H1 (cell line): ENCODE data around the gene GNB1L. TPM values are rescaled to one million over a fixed set of nuclear protein-coding genes. Genes with fewer than 3 reads are reported as not detected.
A peak's percentile ranks its signal among the peaks of the same experiment; 100 is the strongest.
"Not testable (repeated sequence)": the region's sequence is repeated elsewhere in the genome, so short reads cannot be mapped to it uniquely, and the experiment has no call there.

ENCODE experiments used
- CTCF ChIA-PET: fragments of 300-600 bp; sonication (Branson Sonifier 250); formaldehyde crosslinking; loops from one replicate; lab custom pipeline; 2021; ENCODE audit not compliant: partially characterized antibody; lab: Charles Lee
- POLR2A ChIA-PET: fragments of 300-600 bp; sonication (Branson Sonifier 250); formaldehyde crosslinking; loops from one replicate; lab custom pipeline; 2021; ENCODE audit warnings: inconsistent platforms; ENCODE audit not compliant: partially characterized antibody; lab: Charles Lee
- DNase-seq, 2 experiments: peaks; one replicate each; pipeline versions ENCODE4 v3.0.0 to v3.0.0-alpha.2; 2010 to 2022; ENCODE audit warnings: low spot score in 2 of 2, low read depth in 1 of 2, mixed read lengths in 1 of 2
- FAIRE-seq: peaks from 2 replicates; lab custom pipeline; 2011; peaks lifted over from hg19 to GRCh38; lab: Jason Lieb, UNC
- H2AFZ ChIP-seq: 2 replicates; pipeline ENCODE4 v1.8.1; 2012; ENCODE audit warnings: low read length, inconsistent platforms
- H2AK5ac ChIP-seq: 2 replicates; pipeline ENCODE4 v1.6.1; 2013; ENCODE audit warnings: low read depth, low read length
- H2BK120ac ChIP-seq: replicated peaks from 2 replicates; pipeline ENCODE3; 2013; ENCODE audit warnings: low read depth, low read length, inconsistent platforms
- H2BK12ac ChIP-seq: 2 replicates; pipeline ENCODE4 v1.6.1; 2013; ENCODE audit warnings: low read depth, low read length
- H2BK15ac ChIP-seq: 2 replicates; pipeline ENCODE4 v1.6.1; 2013; ENCODE audit warnings: low read length
- H2BK20ac ChIP-seq: 2 replicates; pipeline ENCODE4 v1.6.1; 2013; ENCODE audit warnings: low read length
- H2BK5ac ChIP-seq: 2 replicates; pipeline ENCODE4 v1.6.1; 2013; ENCODE audit warnings: low read depth, low read length
- H3K14ac ChIP-seq: 2 replicates; pipeline ENCODE4 v1.6.1; 2013; ENCODE audit warnings: inconsistent platforms; ENCODE audit not compliant: insufficient read length
- H3K18ac ChIP-seq: 2 replicates; pipeline ENCODE4 v1.6.1; 2013; ENCODE audit warnings: low read length; ENCODE audit errors: extremely low read depth
- H3K23ac ChIP-seq: 2 replicates; pipeline ENCODE4 v1.6.1; 2013; ENCODE audit warnings: inconsistent platforms; ENCODE audit not compliant: insufficient read length
- H3K23me2 ChIP-seq: 2 replicates; pipeline ENCODE4 v1.6.1; 2013; ENCODE audit warnings: low read depth, low read length
- H3K27ac ChIP-seq: 2 replicates; pipeline ENCODE4 v1.6.1; 2011; ENCODE audit warnings: low read depth, low read length, inconsistent platforms
- H3K27me3 ChIP-seq, 4 experiments: replicated peaks in 1 of 4; 1 replicate in 1 of 4; 2 replicates in 3 of 4; pipeline versions ENCODE4 v1.6.1 to v1.8.1; 2011 to 2013; ENCODE audit warnings: low read length in 3 of 4, mild to moderate bottlenecking in 3 of 4, inconsistent platforms in 2 of 4, mixed read lengths in 2 of 4, moderate library complexity in 1 of 4; ENCODE audit not compliant: control insufficient read depth in 3 of 4, insufficient read depth in 3 of 4; ENCODE audit errors: extremely low read depth in 1 of 4
- H3K36me3 ChIP-seq, 4 experiments: 2 replicates each; pipeline versions ENCODE4 v1.6.1 to v1.8.1; 2011 to 2013; ENCODE audit warnings: mild to moderate bottlenecking in 4 of 4, low read length in 3 of 4, moderate library complexity in 2 of 4, control low read depth in 1 of 4, inconsistent platforms in 1 of 4; ENCODE audit not compliant: insufficient read depth in 4 of 4, control insufficient read depth in 2 of 4
- H3K4ac ChIP-seq: replicated peaks from 2 replicates; pipeline ENCODE3; 2013; ENCODE audit warnings: low read length, low read depth, mixed read lengths, inconsistent platforms; ENCODE audit not compliant: insufficient read length
- H3K4me1 ChIP-seq, 4 experiments: replicated peaks in 1 of 4; 1 replicate in 1 of 4; 2 replicates in 3 of 4; pipeline versions ENCODE4 v1.6.1 to v1.8.1; 2011 to 2013; ENCODE audit warnings: low read length in 3 of 4, inconsistent platforms in 2 of 4, mixed read lengths in 1 of 4; ENCODE audit not compliant: insufficient read depth in 4 of 4, control insufficient read depth in 3 of 4
- H3K4me2 ChIP-seq, 2 experiments: 2 replicates each; pipeline versions ENCODE4 v1.6.1 to v1.8.1; 2011 to 2013; ENCODE audit warnings: low read depth in 2 of 2, low read length in 2 of 2, control low read depth in 1 of 2, inconsistent platforms in 1 of 2, mild to moderate bottlenecking in 1 of 2; ENCODE audit not compliant: insufficient read depth in 1 of 2
- H3K4me3 ChIP-seq, 4 experiments: fragments of 200-600, 300-600 bp in 1 of 4; sonication (generic), shearing (Covaris generic), sonication (Bioruptor Twin) in 1 of 4; 2 replicates each; pipeline versions ENCODE4 v1.5.1 to v1.8.1; 2011 to 2016; ENCODE audit warnings: low read length in 4 of 4, low read depth in 3 of 4, control low read depth in 2 of 4, inconsistent platforms in 2 of 4, mild to moderate bottlenecking in 2 of 4, mixed read lengths in 1 of 4, moderate library complexity in 1 of 4; ENCODE audit not compliant: insufficient read depth in 2 of 4; ENCODE audit errors: extremely low read depth in 1 of 4
- H3K56ac ChIP-seq: replicated peaks from 2 replicates; pipeline ENCODE3; 2013; ENCODE audit warnings: low read depth, mild to moderate bottlenecking, mixed read lengths, low read length, inconsistent platforms; ENCODE audit not compliant: insufficient read length
- H3K79me1 ChIP-seq: 2 replicates; pipeline ENCODE4 v1.6.1; 2013; ENCODE audit warnings: low read depth, low read length, control low read depth
- H3K79me2 ChIP-seq, 2 experiments: 2 replicates each; pipeline versions ENCODE4 v1.6.1 to v1.8.1; 2012 to 2013; ENCODE audit warnings: low read length in 2 of 2, mild to moderate bottlenecking in 2 of 2, inconsistent platforms in 1 of 2; ENCODE audit not compliant: insufficient read depth in 2 of 2, control insufficient read depth in 1 of 2
- H3K9ac ChIP-seq, 4 experiments: replicated peaks in 1 of 4; 1 replicate in 1 of 4; 2 replicates in 3 of 4; pipeline versions ENCODE4 v1.6.1 to v1.8.1; 2011 to 2013; ENCODE audit warnings: low read depth in 3 of 4, low read length in 3 of 4, control low read depth in 2 of 4, mild to moderate bottlenecking in 2 of 4, moderate library complexity in 2 of 4, inconsistent platforms in 1 of 4; ENCODE audit errors: extremely low read depth in 1 of 4
- H3K9me3 ChIP-seq, 2 experiments: 2 replicates each; pipeline versions ENCODE4 v1.6.1 to v1.8.1; 2012 to 2013; ENCODE audit warnings: mild to moderate bottlenecking in 2 of 2, moderate library complexity in 2 of 2, control low read depth in 1 of 2, inconsistent platforms in 1 of 2, low read depth in 1 of 2, low read length in 1 of 2, mixed read lengths in 1 of 2; ENCODE audit not compliant: insufficient read depth in 2 of 2
- H4K20me1 ChIP-seq, 2 experiments: replicated peaks in 1 of 2; 2 replicates each; pipeline versions ENCODE3 to v1.8.1; 2011 to 2013; ENCODE audit warnings: inconsistent platforms in 2 of 2, low read length in 2 of 2, mild to moderate bottlenecking in 1 of 2; ENCODE audit not compliant: insufficient read depth in 2 of 2, control insufficient read depth in 1 of 2
- H4K5ac ChIP-seq: 2 replicates; pipeline ENCODE4 v1.6.1; 2013; ENCODE audit warnings: low read length, low read depth, mixed read lengths, inconsistent platforms; ENCODE audit not compliant: insufficient read length
- H4K8ac ChIP-seq: 2 replicates; pipeline ENCODE4 v1.8.0; 2013; ENCODE audit warnings: mild to moderate bottlenecking, moderate library complexity, low read length, inconsistent platforms; ENCODE audit not compliant: insufficient read depth; ENCODE audit errors: extremely low read depth
- H4K91ac ChIP-seq: replicated peaks from 2 replicates; pipeline ENCODE3; 2013; ENCODE audit warnings: low read length, mixed read lengths, inconsistent platforms; ENCODE audit not compliant: insufficient read length
- WGBS, 2 experiments: shearing (Covaris generic) in 1 of 2; methylation state at CpG; one replicate each; pipeline versions ENCODE4 v1.1.6 to v1.1.7; 2013 to 2015; ENCODE audit warnings: low lambda C conversion rate in 2 of 2, mixed read lengths in 2 of 2, inconsistent platforms in 1 of 2, low coverage in 1 of 2, missing lambda C conversion rate in 1 of 2; ENCODE audit not compliant: insufficient replicate concordance in 2 of 2, insufficient coverage in 1 of 2, insufficient read length in 1 of 2; ENCODE audit errors: extremely low coverage in 1 of 2, missing lambda C conversion rate in 1 of 2; 5-methylcytosine and 5-hydroxymethylcytosine counted together
- polyA plus RNA-seq, 7 experiments: library from polyadenylated mRNA; depleted of rRNA in 3 of 7; stranded (reverse) in 5 of 7; unstranded in 2 of 7; fragments of >200 nt in 5 of 7; fragments of 200-250 nt in 2 of 7; gene quantifications; 1 replicate in 5 of 7; 2 replicates in 1 of 7; 4 replicates in 1 of 7; pipeline versions ENCODE4 v1.2.1 to v1.2.3, GENCODE V29; 2011 to 2013; ENCODE audit warnings: missing spikeins in 2 of 7, mixed read lengths in 2 of 7
- total RNA-seq: library from RNA; stranded (reverse); fragmentation: NEBNext Ultra II Directional; extraction: Animal tissue kit (Norgen Biotek cat#: 25700); gene quantifications from 2 replicates; pipeline ENCODE4 v1.2.1, GENCODE V29; 2021

GNB1L gene
- total and polyA plus RNA-seq, 2 of the 8 experiments (the other 6 are each of a cell fraction or from before 2014, with no cell fraction given) = 14.0 to 15.6 TPM

GRCh38 chr22:19883446-19883845, 28.8 kb upstream of the GNB1L start:
- POLR2A ChIA-PET, H4K8ac ChIP-seq, H4K5ac ChIP-seq, H3K79me2 ChIP-seq, H4K20me1 ChIP-seq, H3K9me3 ChIP-seq, H3K9ac ChIP-seq, H2BK120ac ChIP-seq, FAIRE-seq, H3K79me1 ChIP-seq, H3K23ac ChIP-seq, H2BK15ac ChIP-seq, H3K27ac ChIP-seq, H2AFZ ChIP-seq, H3K14ac ChIP-seq, H2AK5ac ChIP-seq, DNase-seq, H3K4me2 ChIP-seq, H3K4me3 ChIP-seq, H4K91ac ChIP-seq, H3K18ac ChIP-seq, H3K56ac ChIP-seq, H3K4ac ChIP-seq, H2BK20ac ChIP-seq, H3K36me3 ChIP-seq, H3K27me3 ChIP-seq, H3K23me2 ChIP-seq: not testable (repeated sequence)
- H2BK12ac ChIP-seq = peak overlapping the region; percentile 84
- peaks cover 11 to 26% (median 20%) of the 10 kb centered on the region in 4 experiments for H3K4me1 ChIP-seq
- WGBS, 2 experiments = 85% methylated on average over 8 of the region's 8 CpGs; no CpG with 5 or more reads in 1 of the 2 experiments
- 0 out of 2 replicates have a peak overlapping the region, but pooled peaks have one; percentile 99 for H2BK5ac ChIP-seq
- CTCF ChIA-PET = interaction anchor here (1.5 to 3.5 kb wide), 2 partner anchors 14 to 29 kb away, joined by 6 to 10 read pairs; no protein-coding TSS in a partner anchor
